ENCODE results near the gene ZNF624.

DNA sequence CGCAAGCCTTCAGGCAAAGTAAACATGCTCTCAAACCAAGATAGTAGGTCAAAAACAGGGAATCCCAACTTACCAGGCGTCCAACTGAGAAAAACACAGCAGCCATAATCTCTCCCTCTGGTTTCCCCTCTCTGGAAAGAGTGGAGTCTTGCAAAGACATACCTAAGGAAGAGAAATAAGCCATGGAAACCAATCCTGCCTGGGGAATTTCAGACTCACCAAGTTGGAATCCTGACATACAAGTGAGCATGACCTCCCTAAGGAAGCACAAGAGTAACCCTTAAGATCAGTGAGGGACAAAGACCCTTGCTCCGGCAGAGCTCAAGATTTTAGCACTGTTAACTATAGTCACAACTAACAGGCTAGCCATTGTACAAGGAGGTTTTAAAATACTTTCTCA lies 4.1 kb downstream of the ZNF624 start:
- no peak for TF ChIP-seq POLR2A (IDR thresholded peaks at IDR 0.05)
- TF ChIP-seq, protein P1, sequence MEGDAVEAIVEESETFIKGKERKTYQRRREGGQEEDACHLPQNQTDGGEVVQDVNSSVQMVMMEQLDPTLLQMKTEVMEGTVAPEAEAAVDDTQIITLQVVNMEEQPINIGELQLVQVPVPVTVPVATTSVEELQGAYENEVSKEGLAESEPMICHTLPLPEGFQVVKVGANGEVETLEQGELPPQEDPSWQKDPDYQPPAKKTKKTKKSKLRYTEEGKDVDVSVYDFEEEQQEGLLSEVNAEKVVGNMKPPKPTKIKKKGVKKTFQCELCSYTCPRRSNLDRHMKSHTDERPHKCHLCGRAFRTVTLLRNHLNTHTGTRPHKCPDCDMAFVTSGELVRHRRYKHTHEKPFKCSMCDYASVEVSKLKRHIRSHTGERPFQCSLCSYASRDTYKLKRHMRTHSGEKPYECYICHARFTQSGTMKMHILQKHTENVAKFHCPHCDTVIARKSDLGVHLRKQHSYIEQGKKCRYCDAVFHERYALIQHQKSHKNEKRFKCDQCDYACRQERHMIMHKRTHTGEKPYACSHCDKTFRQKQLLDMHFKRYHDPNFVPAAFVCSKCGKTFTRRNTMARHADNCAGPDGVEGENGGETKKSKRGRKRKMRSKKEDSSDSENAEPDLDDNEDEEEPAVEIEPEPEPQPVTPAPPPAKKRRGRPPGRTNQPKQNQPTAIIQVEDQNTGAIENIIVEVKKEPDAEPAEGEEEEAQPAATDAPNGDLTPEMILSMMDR (IDR thresholded peaks at IDR 0.05): no peak
